Measurements from ENCODE around the gene TOR1AIP1.

Gene TOR1AIP1

DNA sequence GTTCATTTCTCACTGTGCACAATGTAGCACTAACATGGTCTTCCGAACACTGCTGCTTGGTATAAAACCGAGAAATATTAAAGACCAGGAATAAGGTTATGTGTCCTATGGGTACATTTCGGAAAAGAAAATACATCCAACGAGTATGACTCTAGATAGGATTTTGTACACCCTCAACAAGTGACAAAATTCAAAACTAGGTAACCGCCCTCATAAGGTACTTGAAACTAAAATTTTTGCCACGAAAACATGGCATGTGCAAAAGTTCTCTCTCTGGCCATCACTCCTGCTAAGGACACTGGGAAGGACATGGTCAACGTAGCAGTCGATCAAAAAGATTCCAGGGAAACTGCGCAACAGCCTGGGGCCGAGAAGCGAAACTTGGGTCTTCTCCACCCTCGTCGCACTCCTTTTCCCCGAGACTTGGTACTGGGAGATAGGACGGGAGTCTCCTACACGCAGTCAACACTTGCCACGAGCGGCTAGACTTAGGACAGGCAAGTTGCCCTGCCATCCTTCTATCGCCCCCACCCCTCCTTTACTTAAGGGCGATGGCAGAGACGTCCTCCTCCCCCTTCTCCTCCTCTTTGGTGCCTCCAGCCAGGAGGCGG is 338 bp upstream of the TOR1AIP1 start:
- DNase-seq = peak; percentile 73

DNA sequence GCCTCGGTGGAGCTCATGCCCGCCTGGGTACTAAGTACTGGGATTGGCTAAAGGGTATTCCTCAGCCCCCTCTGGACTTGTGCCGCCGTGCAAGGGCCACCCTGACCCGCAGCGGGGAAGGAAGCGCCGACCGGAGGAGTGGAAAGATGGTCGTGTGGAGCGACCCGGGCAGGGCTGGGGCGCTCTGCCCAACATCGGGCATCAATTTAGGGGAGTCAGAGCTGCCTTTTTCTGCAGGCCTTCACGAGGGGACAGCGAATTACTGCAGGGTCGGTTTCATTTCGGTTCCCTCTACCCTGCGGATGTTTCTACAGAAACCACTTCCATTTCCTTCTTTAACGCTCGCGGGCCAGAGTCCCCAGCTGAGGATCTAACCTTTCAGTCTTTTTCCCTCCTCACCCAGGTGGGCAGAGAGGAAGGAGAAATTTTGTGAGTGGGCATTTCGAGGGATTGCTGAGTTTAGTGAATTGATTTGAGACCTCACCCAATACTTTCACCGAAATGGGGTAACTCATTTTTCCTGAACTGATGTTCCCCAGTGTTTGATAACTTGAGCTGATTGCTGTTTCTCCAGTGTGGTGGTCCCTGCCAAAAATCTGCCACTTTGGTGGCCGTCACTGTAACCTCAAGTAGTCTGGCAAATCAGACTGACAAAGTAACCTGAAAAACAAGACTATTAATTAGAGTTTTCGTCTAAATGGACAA is 1.1 kb downstream of the TOR1AIP1 start:
- DNase-seq = no peak

DNA sequence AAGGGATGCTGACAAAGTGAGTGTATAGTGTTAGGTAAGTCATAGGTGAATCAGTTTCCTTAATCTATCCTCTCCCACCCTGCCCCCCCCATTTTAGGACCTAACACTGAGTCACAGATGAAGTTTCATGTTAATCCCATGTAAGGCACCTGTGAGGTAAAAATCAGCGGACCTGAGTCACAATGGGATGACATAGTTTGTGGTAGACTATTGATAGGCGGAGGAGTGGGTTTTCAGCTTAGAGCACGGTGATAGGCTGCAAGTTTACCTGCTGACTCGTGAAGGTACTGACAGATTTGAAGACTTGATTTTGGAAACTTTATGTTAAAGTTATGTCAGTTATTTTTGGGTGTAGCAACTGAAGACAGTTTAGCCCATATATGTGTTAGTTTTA is 1.7 kb downstream of the TOR1AIP1 start:
- no peak for DNase-seq

- DNase-seq = no peak
Observed at GRCh38 chr1:179888071-179888470, 6.0 kb downstream of the TOR1AIP1 start.

GRCh38 chr1:179889589-179889988 is 7.5 kb downstream of the TOR1AIP1 start:
- DNase-seq = no peak

GRCh38 chr1:179910934-179911333 is 28.8 kb downstream of the TOR1AIP1 start:
- DNase-seq = no peak

DNA sequence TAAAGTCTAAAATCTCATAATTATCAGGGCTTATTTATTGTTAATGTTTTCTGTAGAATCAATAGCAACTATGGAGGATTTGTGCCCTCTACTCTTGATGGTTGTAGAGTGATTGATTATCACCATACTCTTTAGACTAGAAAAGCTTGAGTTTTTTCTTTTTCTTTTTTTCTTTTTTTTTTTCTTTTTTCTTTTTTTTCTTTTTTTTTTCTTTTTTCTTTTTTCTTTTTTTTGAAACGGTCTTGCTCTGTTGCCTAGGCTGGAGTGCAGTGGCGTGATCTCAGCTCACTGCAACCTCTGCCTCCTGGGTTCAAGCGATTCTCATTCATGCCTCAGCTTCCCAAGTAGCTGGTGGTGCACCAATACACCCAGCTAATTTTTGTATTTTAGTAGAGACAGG is 29.7 kb downstream of the TOR1AIP1 start:
- DNase-seq = no peak

DNA sequence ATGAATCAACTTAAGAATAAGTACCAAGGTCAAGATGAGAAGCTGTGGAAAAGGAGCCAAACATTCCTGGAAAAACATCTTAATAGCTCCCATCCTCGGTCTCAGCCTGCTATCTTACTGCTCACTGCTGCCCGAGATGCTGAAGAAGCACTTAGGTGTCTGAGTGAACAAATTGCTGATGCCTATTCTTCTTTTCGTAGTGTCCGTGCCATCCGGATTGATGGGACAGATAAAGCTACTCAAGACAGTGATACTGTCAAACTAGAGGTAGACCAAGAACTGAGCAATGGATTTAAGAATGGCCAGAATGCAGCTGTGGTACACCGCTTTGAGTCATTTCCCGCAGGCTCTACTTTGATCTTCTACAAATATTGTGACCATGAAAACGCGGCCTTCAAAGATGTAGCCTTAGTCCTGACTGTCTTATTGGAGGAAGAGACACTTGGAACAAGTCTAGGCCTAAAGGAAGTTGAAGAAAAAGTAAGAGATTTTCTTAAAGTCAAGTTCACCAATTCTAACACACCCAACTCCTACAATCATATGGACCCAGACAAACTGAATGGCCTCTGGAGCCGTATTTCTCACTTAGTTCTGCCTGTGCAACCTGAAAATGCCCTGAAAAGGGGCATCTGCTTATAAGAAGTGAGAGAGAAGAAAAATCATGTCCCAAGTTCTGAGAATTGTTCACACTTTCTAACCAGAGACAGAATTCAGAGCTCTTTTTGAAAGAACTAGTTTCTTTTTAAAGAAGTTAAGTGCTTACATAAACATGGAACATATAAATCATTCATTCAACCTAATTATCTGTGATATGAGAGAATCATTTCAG is 35.7 kb downstream of the TOR1AIP1 start:
- no peak for DNase-seq

DNA sequence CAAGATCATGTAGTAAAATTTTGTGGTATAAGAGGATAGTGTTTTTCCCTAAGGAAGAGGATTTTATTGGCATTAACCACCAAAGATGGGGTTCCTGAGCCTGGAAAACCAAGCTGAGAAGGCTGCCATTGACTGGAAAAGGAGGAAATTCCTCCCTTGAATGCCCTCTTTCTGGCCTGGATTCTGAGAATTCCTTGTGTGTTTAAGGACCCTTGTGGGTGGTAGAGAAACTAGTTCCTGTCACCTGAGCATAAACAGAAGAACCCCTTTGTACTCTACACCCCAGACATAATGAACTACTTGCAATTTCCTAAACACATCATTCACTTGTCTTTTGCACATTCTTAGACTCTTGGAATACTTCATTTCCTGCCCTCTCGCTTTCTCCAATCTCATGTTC is 39.4 kb downstream of the TOR1AIP1 start:
- no peak for DNase-seq

DNA sequence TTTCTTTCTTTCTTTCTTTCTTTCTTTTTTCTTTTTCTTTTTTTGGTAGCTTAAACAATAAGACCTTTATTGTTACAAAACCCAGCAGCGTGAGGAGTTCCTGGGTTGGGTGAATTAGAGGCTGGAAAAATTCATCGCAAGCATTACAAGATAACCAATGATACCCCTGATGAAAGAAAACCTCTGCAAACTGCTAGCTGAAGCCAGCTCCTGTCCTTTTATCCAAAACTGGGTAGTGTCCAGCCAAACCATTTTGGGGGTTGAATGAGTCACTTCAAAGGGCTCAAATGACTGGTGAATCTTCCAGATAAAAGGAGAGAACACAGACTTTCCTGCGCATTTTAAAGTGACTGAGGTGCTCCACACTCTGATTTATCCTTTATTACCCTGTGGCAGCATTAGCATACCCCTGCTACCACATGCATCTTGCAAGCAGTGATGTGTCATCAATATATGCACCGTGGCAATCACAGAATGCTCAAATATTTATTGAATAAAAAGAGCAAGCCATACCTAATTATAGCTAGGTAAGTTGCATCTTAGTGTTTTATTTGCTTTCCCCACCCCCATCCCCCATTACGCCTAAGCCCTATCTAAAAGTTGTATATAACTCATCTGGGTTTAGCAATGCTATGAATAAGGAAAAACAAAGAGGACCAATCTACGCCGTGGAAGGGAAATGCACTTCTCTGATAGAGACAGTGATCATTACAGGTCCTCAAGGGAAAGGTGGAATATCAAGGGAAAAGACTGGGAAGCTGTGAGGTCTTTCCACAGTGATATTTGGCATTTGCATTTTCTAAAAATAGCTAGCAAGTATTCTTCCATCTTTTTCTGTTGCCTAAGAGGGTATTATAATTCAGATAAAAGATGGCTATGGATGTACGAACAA is 40.1 kb downstream of the TOR1AIP1 start:
- no peak for DNase-seq

DNA sequence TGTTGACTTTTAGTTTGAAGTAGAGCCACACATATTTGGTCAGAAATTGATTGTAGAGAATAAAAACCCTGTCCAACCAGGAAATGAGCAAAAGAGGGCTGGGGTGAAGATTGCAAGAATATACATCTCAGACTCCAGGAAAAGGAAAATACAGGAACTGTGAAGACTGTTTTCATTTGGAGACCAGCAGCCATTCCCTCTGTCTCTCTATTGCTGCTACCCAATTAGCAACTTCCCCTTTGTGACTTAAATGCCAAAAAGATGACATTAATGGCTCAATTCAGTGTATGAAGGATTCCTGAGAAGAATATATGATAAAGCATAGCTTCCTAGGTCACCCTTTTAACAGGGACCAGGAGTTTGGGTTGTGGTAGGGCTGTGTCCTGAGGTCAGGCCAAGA is 40.9 kb downstream of the TOR1AIP1 start:
- DNase-seq = no peak

- DNase-seq = no peak
Observed at GRCh38 chr1:179924268-179924667, 42.2 kb downstream of the TOR1AIP1 start.

- no peak for DNase-seq
Observed at GRCh38 chr1:179925302-179925701, 43.2 kb downstream of the TOR1AIP1 start.

DNA sequence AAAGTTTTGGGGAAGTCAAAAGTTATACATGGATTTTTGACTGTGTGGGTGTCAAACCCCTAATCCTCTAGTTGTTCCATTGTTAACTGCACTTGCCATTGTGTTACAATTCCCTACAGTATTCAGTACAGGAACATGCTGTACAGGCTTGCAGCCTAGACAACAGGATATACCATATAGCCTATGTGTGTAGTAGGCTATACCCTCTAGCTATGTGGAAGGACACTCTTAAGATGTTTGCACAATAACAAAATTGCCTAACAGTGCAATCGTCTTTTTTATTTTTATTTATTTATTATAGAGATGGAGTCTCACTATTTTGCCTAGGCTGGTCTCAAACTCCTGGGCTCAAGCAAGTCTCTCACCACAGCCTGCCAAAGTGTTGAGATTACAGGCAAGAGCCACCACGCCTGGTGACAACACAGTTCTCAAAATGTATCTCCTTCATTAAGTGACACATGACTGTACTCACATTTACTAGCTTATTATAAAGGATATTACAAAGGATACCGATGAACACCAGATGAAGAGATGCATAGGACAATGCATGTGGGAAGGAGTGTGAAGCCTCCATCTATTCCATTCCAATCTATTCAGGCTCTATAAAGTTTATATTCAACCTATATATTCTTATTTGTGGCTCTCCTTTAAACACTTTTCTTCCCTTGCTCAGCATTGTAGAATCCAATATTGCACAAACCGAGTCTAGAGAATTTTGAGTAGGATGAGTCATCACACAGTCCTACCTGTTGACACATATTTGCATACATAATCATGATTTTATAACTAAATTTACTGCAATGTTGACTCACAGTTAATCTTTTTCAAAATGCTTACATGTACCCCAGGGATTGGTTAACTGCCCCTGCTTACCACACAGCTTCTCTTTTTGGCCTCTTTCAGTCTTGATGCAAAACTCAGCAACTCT is 44.1 kb downstream of the TOR1AIP1 start:
- no peak for DNase-seq

DNA sequence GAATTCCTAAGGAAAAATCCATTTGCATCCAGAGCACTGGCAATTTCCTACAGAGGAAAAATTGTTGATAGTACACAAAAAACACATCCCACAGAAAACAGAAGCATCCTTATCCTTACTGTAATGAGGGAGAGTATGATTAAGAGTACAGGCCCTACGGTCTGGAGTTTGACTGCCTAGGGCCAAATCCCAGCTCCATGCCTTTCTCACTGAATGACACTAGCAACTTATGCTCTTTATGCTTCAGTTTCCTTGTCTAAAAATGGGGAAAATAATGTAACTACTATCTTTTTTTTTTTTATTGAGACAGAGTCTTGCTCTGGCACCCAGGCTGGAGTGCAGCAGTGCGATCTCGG is 44.7 kb downstream of the TOR1AIP1 start:
- no peak for DNase-seq

GRCh38 chr1:179929955-179930798 is 48.1 kb downstream of the TOR1AIP1 start:
- no peak for DNase-seq

- peak; percentile 54 for DNase-seq
Observed at GRCh38 chr1:179930867-179931266, 48.8 kb downstream of the TOR1AIP1 start.

GRCh38 chr1:179933219-179933618 is 51.1 kb downstream of the TOR1AIP1 start:
- no peak for DNase-seq

DNA sequence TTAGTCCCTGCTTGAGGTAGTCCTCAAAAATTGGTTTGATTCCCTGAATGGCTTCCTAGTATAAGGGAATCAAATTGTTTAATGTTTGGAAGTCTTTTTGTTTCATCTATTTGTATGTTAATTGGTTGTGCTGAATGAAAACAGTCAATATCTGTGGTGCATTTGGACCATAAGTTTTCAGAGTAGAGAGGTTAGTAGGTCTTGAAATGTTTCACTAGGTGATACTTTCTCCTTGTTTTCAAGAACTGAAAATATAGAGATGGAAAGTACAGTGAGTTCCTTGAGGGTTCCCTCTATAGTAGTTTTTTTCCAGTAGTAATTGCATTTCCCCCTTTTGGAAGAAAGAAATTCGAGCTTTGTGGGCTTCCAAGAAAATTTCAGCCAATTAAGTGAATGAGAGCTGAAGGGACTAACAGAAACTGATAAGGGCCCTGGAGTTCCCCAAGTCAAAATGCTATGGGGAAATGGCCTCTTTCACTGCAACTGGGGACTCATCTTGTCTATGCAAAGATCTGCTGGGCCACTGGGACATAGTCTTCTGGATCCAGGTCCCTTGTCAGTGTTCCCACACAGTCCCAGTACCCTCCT is 53.9 kb downstream of the TOR1AIP1 start:
- no peak for DNase-seq

- no peak for DNase-seq
Observed at GRCh38 chr1:179937668-179938254, 55.7 kb downstream of the TOR1AIP1 start.

All from DMS 273 treated with DMSO at 0.1 percent for 48 hours (cell line).